Kidney (tissue), 14 donors: ENCODE results near the gene PODXL2. TPM values are rescaled to one million over a fixed set of nuclear protein-coding genes. Genes with fewer than 3 reads are reported as not detected.
A peak's percentile ranks its signal among the peaks of the same experiment; 100 is the strongest.

Experiments used
- DNase-seq, 5 donors: peaks; one replicate each; pipeline ENCODE4 v3.0.0-alpha.2; 2013 to 2020
- FAIRE-seq: peaks from 2 replicates; lab custom pipeline; 2012; peaks lifted over from hg19 to GRCh38; lab: Jason Lieb, UNC
- H3K27ac ChIP-seq, 2 donors: one replicate each; pipeline ENCODE4 v1.7.0; 2013; ENCODE audit warnings: low read depth in 2 of 2, low read length in 2 of 2, inconsistent platforms in 1 of 2
- H3K27me3 ChIP-seq: one replicate; pipeline ENCODE4 v1.7.1; 2013; ENCODE audit warnings: low read length, inconsistent platforms; ENCODE audit not compliant: control insufficient read depth, insufficient read depth
- H3K36me3 ChIP-seq, 3 donors: one replicate each; pipeline versions ENCODE4 v1.7.0 to v1.7.1; 2013; ENCODE audit warnings: low read length in 3 of 3, control low read depth in 1 of 3, inconsistent platforms in 1 of 3; ENCODE audit not compliant: insufficient read depth in 3 of 3, control insufficient read depth in 2 of 3
- H3K4me1 ChIP-seq, 3 donors: one replicate each; pipeline versions ENCODE4 v1.7.0 to v1.7.1; 2013; ENCODE audit warnings: low read length in 3 of 3, inconsistent platforms in 1 of 3, low read depth in 1 of 3; ENCODE audit not compliant: control insufficient read depth in 2 of 3, insufficient read depth in 2 of 3
- H3K4me3 ChIP-seq, 3 donors: one replicate each; pipeline versions ENCODE4 v1.7.0 to v1.8.1; 2013; ENCODE audit warnings: low read length in 3 of 3, control low read depth in 1 of 3, inconsistent platforms in 1 of 3
- H3K9ac ChIP-seq, 3 donors: one replicate each; pipeline versions ENCODE4 v1.7.0 to v1.7.1; 2013; ENCODE audit warnings: low read length in 3 of 3, control low read depth in 1 of 3, inconsistent platforms in 1 of 3
- H3K9me3 ChIP-seq, 3 donors: one replicate each; pipeline versions ENCODE4 v1.7.0 to v1.7.1; 2013; ENCODE audit warnings: low read length in 3 of 3, control low read depth in 1 of 3, inconsistent platforms in 1 of 3; ENCODE audit not compliant: control insufficient read depth in 2 of 3, insufficient read depth in 1 of 3
- intact Hi-C: fragments of 100-400 bp; cut with DNase I; formaldehyde crosslinking; loops from one replicate; pipeline ENCODE4 v1.11.1; 2022
- polyA plus RNA-seq: library from polyadenylated mRNA; stranded (reverse); fragments of 350-450 nt; fragmentation: Illumina TruSeq; extraction: RNeasy Lipid Tissue Mini Kit (QIAGEN cat#74804); gene quantifications from one replicate; pipeline ENCODE4 v1.2.3, GENCODE V29; 2014; ENCODE audit warnings: low read depth, low replicate concordance; ENCODE audit not compliant: insufficient read depth
- total RNA-seq: library from RNA; stranded (reverse); fragmentation: NEBNext Ultra II Directional; extraction: Animal tissue kit (Norgen Biotek cat#: 25700); gene quantifications from one replicate; pipeline ENCODE4 v1.2.1, GENCODE V29; 2021
- TF ChIP-seq, protein P1 (sequence below): IDR thresholded peaks from 3 replicates; pipeline ENCODE4 v1.5.1; 2012; ENCODE audit warnings: mild to moderate bottlenecking, moderate library complexity, borderline replicate concordance; ENCODE audit not compliant: insufficient read depth; ENCODE audit errors: extremely low read depth
- donor health status: control.
- donor health status: control.
- donor health status: control.
- donor health status: control.
- donor health status: control.
- donor health status: DM: yes; HTN: yes; CAD: no.
- donor health status: Normal renal cell carcinoma (clear cell type).

PODXL2 gene
- total and polyA plus RNA-seq, 2 donors from 2014 or later, result 7.4 to 10.5 TPM

DNA sequence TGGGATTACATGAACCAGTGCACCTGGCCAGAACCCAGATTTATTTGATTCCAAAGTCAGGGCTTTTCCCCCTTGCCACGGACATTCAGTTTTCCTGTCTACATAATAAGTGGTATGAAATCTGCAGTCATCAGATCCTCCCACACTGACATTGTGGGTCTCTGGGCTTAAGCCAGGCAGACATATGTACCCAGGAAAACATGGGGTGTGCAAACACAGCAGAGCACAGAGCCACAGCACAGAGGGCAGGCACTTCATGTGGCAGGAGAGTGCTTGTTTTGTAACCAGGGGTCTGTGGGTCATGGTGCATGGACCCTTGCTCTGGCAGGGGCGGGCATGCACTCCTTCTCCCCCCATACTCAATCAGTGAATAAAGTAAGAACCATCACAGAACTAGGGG, 37.7 kb downstream of the PODXL2 start:
- DNase-seq, result no peak
- TF ChIP-seq, protein P1, sequence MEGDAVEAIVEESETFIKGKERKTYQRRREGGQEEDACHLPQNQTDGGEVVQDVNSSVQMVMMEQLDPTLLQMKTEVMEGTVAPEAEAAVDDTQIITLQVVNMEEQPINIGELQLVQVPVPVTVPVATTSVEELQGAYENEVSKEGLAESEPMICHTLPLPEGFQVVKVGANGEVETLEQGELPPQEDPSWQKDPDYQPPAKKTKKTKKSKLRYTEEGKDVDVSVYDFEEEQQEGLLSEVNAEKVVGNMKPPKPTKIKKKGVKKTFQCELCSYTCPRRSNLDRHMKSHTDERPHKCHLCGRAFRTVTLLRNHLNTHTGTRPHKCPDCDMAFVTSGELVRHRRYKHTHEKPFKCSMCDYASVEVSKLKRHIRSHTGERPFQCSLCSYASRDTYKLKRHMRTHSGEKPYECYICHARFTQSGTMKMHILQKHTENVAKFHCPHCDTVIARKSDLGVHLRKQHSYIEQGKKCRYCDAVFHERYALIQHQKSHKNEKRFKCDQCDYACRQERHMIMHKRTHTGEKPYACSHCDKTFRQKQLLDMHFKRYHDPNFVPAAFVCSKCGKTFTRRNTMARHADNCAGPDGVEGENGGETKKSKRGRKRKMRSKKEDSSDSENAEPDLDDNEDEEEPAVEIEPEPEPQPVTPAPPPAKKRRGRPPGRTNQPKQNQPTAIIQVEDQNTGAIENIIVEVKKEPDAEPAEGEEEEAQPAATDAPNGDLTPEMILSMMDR, result no peak
- no peak overlapping the region for H3K9ac ChIP-seq
- intact Hi-C loops, result no loop called here
- H3K4me1 ChIP-seq, result peaks cover 0 to 2% (median 0%) of the 10 kb centered on the region in 3 donors
- H3K4me3 ChIP-seq, result no peak overlapping the region
- no peaks in the 10 kb centered on the region for H3K36me3 ChIP-seq
- no peak overlapping the region for H3K27ac ChIP-seq
- H3K27me3 ChIP-seq, result no peaks in the 10 kb centered on the region
- H3K9me3 ChIP-seq, result no peaks in the 10 kb centered on the region
- no peak for FAIRE-seq

DNA sequence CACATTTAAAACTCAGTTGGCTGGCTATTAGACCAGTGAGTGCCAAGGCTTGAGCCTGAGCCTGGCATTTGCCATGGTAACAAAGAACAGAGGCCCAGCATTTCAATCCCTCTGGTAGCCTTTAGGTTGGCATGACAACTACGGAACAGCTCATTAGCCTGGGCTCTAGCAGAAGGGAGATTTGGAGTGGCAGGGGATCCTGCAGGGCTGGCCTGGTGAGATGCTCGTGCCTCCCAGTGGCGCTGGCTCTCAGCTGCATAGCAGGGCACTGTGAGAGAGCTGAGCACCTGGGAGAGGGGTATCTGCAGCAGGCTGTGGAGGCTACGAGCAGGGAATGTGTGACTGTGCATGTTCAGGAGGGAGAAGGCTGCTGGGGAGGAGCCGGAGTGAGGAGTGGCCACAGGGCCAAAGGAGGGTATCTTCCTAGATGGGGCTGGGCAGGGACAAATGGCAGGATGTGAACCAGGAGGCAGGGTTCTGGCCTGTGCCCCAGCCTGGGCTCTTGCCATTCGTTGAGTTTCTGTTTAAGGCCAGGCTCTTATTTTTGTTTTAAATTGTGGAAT, 38.2 kb downstream of the PODXL2 start:
- no peak for FAIRE-seq
- TF ChIP-seq, protein P1, result no peak

DNA sequence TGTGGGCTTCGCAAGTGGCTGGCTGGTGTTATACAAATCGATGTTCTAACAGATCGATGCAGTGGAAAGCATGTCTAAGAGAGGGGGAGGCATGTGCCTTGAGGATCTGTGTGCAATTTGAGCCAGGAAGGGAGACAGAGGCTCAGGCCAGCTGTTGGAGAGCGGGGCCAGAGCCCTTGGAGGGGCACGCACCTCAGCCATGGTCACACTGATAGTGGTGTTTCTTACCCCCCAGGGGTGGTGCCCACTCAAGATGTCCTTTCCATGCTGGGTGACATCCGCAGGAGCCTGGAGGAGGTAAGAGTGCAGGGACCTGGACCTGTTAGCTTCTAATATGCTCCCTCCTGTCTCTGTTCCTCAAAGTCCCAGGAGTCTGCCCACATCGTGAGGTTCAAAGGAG, 39.9 kb downstream of the PODXL2 start:
- Histone ChIP-seq H3K27ac (no peak overlapping the region), H3K27me3 (no peaks in the 10 kb centered on the region), H3K36me3 (no peaks in the 10 kb centered on the region), H3K9me3 (no peaks in the 10 kb centered on the region), H3K9ac (no peak overlapping the region), H3K4me3 (no peak overlapping the region), H3K4me1 (peaks cover 0 to 11% (median 5%) of the 10 kb centered on the region in 3 donors)
- FAIRE-seq (no peak), DNase-seq (no peak)
- intact Hi-C loops, result no loop called here
- TF ChIP-seq, protein P1, result no peak

More for the DNA sequence above, 38.2 kb downstream of the PODXL2 start:
- Histone ChIP-seq H3K27ac (no peak overlapping the region), H3K4me1 (peaks cover 0 to 5% (median 0%) of the 10 kb centered on the region in 3 donors), H3K27me3 (no peaks in the 10 kb centered on the region), H3K4me3 (no peak overlapping the region), H3K9ac (no peak overlapping the region), H3K36me3 (no peaks in the 10 kb centered on the region), H3K9me3 (no peaks in the 10 kb centered on the region)
- intact Hi-C loops, result no loop called here
- DNase-seq, result peak in 1 of 5 donors; percentile 6
